ENCODE data around the gene RRAGD.

RRAGD gene

GRCh38 chr6:89432875-89433251 is 20.8 kb upstream of the RRAGD start, which contains the start of gene ANKRD6:
ANKRD6 (plus strand) TSS chr6:89433152; CDS start chr6:89566977, 133,825 bp downstream.
- H3K4me1 ChIP-seq (ENCODE audit: control insufficient read depth, insufficient read depth, low read length): peaks cover 24% of the 10 kb centered on the region
- ChIA-PET POLR2A (interaction anchor here (0.8 kb wide), 2 partner anchors 172 to 205 kb away, joined by 3 read pairs; partner anchors contain the start of gene LYRM2), CTCF (interaction anchor here (0.6 to 3.8 kb wide), 45 partner anchors 11 to 960 kb away, joined by 3 to 47 read pairs (median 4); no protein-coding TSS in a partner anchor)
- H3K9me3 ChIP-seq (ENCODE audit: control insufficient read depth, insufficient read depth, low read depth, low read length): no peaks in the 10 kb centered on the region
- peak within 1 kb of the TSS; percentile 86 for H3K27ac ChIP-seq (ENCODE audit: extremely low read depth, low read depth, low read length)
- H3K36me3 ChIP-seq (ENCODE audit: control insufficient read depth in 2 of 2, insufficient read depth in 1 of 2, low read length in 2 of 2): no peaks in the 10 kb centered on the region
- peak within 1 kb of the TSS; percentile 83 for H3K4me3 ChIP-seq (ENCODE audit: low read depth, low read length)
- TF ChIP-seq, protein P1, sequence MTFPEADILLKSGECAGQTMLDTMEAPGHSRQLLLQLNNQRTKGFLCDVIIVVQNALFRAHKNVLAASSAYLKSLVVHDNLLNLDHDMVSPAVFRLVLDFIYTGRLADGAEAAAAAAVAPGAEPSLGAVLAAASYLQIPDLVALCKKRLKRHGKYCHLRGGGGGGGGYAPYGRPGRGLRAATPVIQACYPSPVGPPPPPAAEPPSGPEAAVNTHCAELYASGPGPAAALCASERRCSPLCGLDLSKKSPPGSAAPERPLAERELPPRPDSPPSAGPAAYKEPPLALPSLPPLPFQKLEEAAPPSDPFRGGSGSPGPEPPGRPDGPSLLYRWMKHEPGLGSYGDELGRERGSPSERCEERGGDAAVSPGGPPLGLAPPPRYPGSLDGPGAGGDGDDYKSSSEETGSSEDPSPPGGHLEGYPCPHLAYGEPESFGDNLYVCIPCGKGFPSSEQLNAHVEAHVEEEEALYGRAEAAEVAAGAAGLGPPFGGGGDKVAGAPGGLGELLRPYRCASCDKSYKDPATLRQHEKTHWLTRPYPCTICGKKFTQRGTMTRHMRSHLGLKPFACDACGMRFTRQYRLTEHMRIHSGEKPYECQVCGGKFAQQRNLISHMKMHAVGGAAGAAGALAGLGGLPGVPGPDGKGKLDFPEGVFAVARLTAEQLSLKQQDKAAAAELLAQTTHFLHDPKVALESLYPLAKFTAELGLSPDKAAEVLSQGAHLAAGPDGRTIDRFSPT (tag by site-specific recombination; IDR thresholded peaks at IDR 0.05): no peak
- TF ChIP-seq KLF1 (tag by site-specific recombination; IDR thresholded peaks at IDR 0.05): peak; percentile 43; the same call in 1 of the 2 replicates
- TF ChIP-seq TSHZ1 (tag by site-specific recombination; IDR thresholded peaks at IDR 0.05; ENCODE audit: borderline replicate concordance): no peak
- TF ChIP-seq ZNF654 (tag by site-specific recombination; IDR thresholded peaks at IDR 0.05; ENCODE audit: low read depth): peak; percentile 39
- no peak for TF ChIP-seq ZNF658 (tag by site-specific recombination; IDR thresholded peaks at IDR 0.05)
- TF ChIP-seq TRIM28 (IDR thresholded peaks at IDR 0.05; ENCODE audit: borderline replicate concordance, low read length): no peak
- 0 out of 2 replicates have a peak, but pooled peaks have one; percentile 18 for TF ChIP-seq KLF8 (tag by site-specific recombination; IDR thresholded peaks at IDR 0.05)
- peak; percentile 92 for TF ChIP-seq EGR2 (tag by site-specific recombination; IDR thresholded peaks at IDR 0.05; ENCODE audit: low read depth)
- no peak for TF ChIP-seq ZNF292 (tag by site-specific recombination; IDR thresholded peaks at IDR 0.05; ENCODE audit: borderline replicate concordance, low read depth)
- peak; percentile 58 for TF ChIP-seq SP2 (tag by site-specific recombination; IDR thresholded peaks at IDR 0.05)
- TF ChIP-seq, protein P2, sequence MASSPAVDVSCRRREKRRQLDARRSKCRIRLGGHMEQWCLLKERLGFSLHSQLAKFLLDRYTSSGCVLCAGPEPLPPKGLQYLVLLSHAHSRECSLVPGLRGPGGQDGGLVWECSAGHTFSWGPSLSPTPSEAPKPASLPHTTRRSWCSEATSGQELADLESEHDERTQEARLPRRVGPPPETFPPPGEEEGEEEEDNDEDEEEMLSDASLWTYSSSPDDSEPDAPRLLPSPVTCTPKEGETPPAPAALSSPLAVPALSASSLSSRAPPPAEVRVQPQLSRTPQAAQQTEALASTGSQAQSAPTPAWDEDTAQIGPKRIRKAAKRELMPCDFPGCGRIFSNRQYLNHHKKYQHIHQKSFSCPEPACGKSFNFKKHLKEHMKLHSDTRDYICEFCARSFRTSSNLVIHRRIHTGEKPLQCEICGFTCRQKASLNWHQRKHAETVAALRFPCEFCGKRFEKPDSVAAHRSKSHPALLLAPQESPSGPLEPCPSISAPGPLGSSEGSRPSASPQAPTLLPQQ (tag by site-specific recombination; IDR thresholded peaks at IDR 0.05): peak; percentile 90
- no peak for TF ChIP-seq ZNF354C (tag by site-specific recombination; IDR thresholded peaks at IDR 0.05; ENCODE audit: borderline replicate concordance, low read depth)
- TF ChIP-seq ZNF248 (tag by site-specific recombination; IDR thresholded peaks at IDR 0.05): no peak
- TF ChIP-seq ZNF660 (tag by site-specific recombination; IDR thresholded peaks at IDR 0.05): peak; percentile 64; the same call in 1 of the 2 replicates
- TF ChIP-seq ZNF785 (tag by site-specific recombination; IDR thresholded peaks at IDR 0.05): peak; percentile 76; the same call in 1 of the 2 replicates
- TF ChIP-seq ZFP69B (tag by site-specific recombination; IDR thresholded peaks at IDR 0.05): peak; percentile 82
- TF ChIP-seq ZFHX2 (tag by site-specific recombination; conservative IDR thresholded peaks at IDR 0.05): peak; percentile 94
- no peak for TF ChIP-seq ZNF830 (tag by site-specific recombination; IDR thresholded peaks at IDR 0.05; ENCODE audit: low read depth)
- TF ChIP-seq ZNF114 (tag by site-specific recombination; IDR thresholded peaks at IDR 0.05): no peak
- TF ChIP-seq, protein P3, sequence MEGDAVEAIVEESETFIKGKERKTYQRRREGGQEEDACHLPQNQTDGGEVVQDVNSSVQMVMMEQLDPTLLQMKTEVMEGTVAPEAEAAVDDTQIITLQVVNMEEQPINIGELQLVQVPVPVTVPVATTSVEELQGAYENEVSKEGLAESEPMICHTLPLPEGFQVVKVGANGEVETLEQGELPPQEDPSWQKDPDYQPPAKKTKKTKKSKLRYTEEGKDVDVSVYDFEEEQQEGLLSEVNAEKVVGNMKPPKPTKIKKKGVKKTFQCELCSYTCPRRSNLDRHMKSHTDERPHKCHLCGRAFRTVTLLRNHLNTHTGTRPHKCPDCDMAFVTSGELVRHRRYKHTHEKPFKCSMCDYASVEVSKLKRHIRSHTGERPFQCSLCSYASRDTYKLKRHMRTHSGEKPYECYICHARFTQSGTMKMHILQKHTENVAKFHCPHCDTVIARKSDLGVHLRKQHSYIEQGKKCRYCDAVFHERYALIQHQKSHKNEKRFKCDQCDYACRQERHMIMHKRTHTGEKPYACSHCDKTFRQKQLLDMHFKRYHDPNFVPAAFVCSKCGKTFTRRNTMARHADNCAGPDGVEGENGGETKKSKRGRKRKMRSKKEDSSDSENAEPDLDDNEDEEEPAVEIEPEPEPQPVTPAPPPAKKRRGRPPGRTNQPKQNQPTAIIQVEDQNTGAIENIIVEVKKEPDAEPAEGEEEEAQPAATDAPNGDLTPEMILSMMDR (tag by site-specific recombination; IDR thresholded peaks at IDR 0.05): peak; percentile 42
- TF ChIP-seq YY1 (tag by site-specific recombination; IDR thresholded peaks at IDR 0.05): no peak
- TF ChIP-seq, protein P4, sequence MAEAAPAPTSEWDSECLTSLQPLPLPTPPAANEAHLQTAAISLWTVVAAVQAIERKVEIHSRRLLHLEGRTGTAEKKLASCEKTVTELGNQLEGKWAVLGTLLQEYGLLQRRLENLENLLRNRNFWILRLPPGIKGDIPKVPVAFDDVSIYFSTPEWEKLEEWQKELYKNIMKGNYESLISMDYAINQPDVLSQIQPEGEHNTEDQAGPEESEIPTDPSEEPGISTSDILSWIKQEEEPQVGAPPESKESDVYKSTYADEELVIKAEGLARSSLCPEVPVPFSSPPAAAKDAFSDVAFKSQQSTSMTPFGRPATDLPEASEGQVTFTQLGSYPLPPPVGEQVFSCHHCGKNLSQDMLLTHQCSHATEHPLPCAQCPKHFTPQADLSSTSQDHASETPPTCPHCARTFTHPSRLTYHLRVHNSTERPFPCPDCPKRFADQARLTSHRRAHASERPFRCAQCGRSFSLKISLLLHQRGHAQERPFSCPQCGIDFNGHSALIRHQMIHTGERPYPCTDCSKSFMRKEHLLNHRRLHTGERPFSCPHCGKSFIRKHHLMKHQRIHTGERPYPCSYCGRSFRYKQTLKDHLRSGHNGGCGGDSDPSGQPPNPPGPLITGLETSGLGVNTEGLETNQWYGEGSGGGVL (tag by site-specific recombination; IDR thresholded peaks at IDR 0.05): 0 out of 2 replicates have a peak, but pooled peaks have one; percentile 18
- peak; percentile 62; the same call in 1 of the 2 replicates for TF ChIP-seq ZSCAN30 (tag by site-specific recombination; IDR thresholded peaks at IDR 0.05)
- peak; percentile 42; the same call in 1 of the 2 replicates for TF ChIP-seq SP3 (tag by site-specific recombination; IDR thresholded peaks at IDR 0.05)
- no peak for TF ChIP-seq ZNF169 (tag by site-specific recombination; IDR thresholded peaks at IDR 0.05)
- TF ChIP-seq ZNF514 (tag by site-specific recombination; IDR thresholded peaks at IDR 0.05): no peak
- TF ChIP-seq ZBTB8A (tag by site-specific recombination; IDR thresholded peaks at IDR 0.05): peak; percentile 82
- TF ChIP-seq KLF16 (tag by site-specific recombination; IDR thresholded peaks at IDR 0.05): no peak
- no peak for TF ChIP-seq ZNF76 (tag by site-specific recombination; IDR thresholded peaks at IDR 0.05; ENCODE audit: borderline replicate concordance, low read depth)
